Activated naive CD4-positive, alpha-beta T cell treated with anti-CD3 and anti-CD28 coated beads, Interleukin-2, amount 10 ng/mL, durations not matched to agents 7 days and 5 days (primary cell): ENCODE results near the gene BBX.

Source experiments
- CTCF ChIA-PET: fragments of 350-600 bp; sonication (Branson Sonifier 250); formaldehyde crosslinking; loops from one replicate; lab custom pipeline; 2021; ENCODE audit warnings: antibody characterized with exemption; lab: Charles Lee
- DNase-seq: peaks from one replicate; pipeline ENCODE4 v3.0.0-alpha.2; 2020
- H3K27ac Mint-ChIP-seq: one replicate; pipeline ENCODE4 v1.8.0; 2021; ENCODE audit warnings: mild to moderate bottlenecking, moderate library complexity, mixed read lengths
- H3K27me3 Mint-ChIP-seq: one replicate; pipeline ENCODE4 v1.8.0; 2021; ENCODE audit warnings: mild to moderate bottlenecking, mixed read lengths
- H3K36me3 Mint-ChIP-seq: one replicate; pipeline ENCODE4 v1.8.0; 2021; ENCODE audit warnings: mixed read lengths
- H3K4me1 Mint-ChIP-seq: one replicate; pipeline ENCODE4 v1.8.0; 2021; ENCODE audit warnings: mixed read lengths
- H3K4me3 Mint-ChIP-seq: one replicate; pipeline ENCODE4 v1.8.0; 2021; ENCODE audit warnings: mild to moderate bottlenecking, moderate library complexity, mixed read lengths
- H3K9me3 Mint-ChIP-seq: one replicate; pipeline ENCODE4 v1.8.0; 2021; ENCODE audit warnings: mixed read lengths

BBX gene

DNA sequence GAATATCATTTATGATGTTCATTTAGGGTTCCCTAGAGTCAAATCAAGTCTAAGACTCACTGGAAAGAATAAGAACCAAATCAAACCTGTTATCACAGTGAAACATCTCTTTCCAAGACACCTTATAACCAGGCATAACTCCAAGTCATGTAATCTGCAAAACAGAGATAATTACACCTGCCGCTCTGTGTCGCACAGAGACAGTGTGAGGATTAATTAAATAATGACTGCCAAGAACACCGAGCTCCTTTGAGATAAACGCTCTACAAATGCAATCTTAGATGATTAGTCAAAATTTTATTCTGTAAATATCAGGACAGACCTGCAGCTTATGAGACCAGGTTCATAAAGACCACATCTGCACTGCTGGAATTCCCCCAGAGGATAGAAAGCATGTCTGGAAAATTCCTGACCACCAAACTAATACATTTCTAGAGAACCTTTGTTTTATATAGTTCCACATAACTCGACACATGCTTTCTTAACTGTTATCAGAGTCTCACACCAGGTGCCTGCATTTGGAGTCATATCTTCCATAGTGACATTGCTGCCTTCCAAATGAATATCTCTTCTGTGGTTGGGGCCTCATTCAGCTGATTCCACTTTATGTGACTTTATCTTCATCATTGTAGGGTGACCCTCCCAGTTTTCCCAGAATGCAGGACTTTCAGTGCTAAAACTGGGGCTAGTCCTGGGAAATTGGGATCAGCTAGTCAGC, 315.3 kb downstream of the BBX start:
- no peak for DNase-seq
- CTCF ChIA-PET, result no interaction called here
- H3K4me3 Mint-ChIP-seq, result no peak overlapping the region
- no peak overlapping the region for H3K27ac Mint-ChIP-seq
- H3K9me3 Mint-ChIP-seq, result no peaks in the 10 kb centered on the region
- no peaks in the 10 kb centered on the region for H3K36me3 Mint-ChIP-seq
- no peaks in the 10 kb centered on the region for H3K4me1 Mint-ChIP-seq
- peaks cover 4% of the 10 kb centered on the region for H3K27me3 Mint-ChIP-seq

DNA sequence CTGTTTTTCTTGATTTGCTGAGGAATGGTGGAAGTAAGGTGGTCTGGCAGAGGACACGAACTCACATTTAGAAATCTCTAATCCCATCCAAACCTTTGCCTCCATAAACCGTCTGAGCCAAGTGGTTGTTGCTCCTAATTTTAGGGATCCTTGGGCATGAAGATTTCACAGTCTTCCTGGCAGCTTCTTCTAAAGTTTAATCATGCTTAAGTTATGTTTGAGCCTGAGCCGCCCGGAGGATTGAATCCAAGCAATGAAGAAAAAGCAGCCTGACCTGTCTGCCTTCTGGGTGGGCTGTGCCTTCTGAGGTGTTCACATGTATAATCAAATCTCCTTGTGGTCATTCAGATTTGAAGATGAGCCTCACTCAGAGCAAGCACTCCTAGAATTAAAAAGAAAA, 319.1 kb downstream of the BBX start:
- Mint-ChIP-seq H3K4me3 (no peak overlapping the region), H3K36me3 (no peaks in the 10 kb centered on the region), H3K9me3 (no peaks in the 10 kb centered on the region), H3K27me3 (peaks cover 4% of the 10 kb centered on the region), H3K27ac (no peak overlapping the region), H3K4me1 (no peaks in the 10 kb centered on the region)
- no peak for DNase-seq
- CTCF ChIA-PET, result no interaction called here

DNA sequence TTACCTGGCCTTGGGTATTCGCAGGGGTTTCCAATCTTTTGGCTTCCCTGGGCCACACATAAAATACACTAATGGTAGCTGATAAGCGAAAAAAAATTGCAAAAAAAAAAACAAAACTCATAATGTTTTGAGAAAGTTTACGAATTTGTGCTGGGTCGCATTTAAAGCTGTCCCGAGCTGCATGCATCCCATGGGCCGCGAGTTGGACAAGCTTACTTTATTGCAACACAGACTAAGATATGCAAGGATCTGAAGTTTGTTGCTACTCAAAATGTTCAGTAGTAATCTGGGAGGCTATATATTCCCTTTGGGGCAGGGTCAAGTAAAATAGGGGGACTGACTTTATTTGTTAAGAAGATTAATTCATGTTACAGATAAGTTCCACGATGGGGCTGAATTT, 320.2 kb downstream of the BBX start:
- Mint-ChIP-seq H3K4me1 (no peaks in the 10 kb centered on the region), H3K27me3 (peaks cover 4% of the 10 kb centered on the region), H3K9me3 (no peaks in the 10 kb centered on the region), H3K27ac (no peak overlapping the region), H3K36me3 (no peaks in the 10 kb centered on the region), H3K4me3 (no peak overlapping the region)
- DNase-seq, result no peak
- CTCF ChIA-PET, result interaction anchor here (0.7 kb wide), 1 partner anchor 10 kb away, joined by 3 read pairs; no protein-coding TSS in a partner anchor

DNA sequence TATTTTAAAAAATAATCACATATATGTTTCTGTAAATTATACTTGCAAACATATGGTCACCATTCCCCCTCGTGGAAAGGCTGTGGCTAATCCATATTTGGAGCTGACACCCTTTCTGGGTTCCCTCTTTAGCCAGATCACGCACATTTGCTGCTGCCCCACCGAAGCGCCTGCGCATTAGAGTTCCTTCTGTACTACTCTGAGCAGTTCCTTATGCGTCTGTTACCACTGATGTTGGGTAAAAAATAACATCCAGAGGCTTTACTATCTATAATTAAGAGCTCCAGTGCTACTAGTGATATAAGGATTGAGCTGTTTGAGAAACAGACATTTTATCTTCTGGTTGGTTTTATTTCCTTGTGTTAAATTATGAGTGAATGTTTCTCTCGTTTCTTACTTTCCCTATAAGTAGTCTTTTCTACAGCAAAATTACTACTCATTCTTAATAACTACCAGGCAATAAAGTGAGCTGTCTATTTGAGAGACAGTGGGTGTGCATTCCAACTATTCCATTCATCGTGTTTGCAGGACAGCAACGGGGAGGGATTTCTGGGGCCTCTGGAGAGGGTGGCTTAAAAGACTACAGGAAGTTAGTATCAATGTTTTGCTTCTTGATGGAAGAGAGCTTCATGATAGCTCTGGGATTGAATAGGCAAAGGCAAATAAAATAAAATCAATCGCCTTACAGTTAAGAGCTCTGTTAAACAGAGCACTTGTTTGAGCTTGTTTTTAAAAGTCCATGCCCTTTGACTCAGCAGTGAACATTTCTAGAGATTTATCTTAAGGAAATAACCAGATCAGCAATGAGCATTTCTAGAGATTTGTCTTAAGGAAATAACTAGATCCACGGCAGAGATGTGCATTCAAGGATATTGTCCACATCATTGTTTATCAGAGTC, 322.9 kb downstream of the BBX start:
- H3K4me1 Mint-ChIP-seq, result no peaks in the 10 kb centered on the region
- no peaks in the 10 kb centered on the region for H3K9me3 Mint-ChIP-seq
- no peak overlapping the region for H3K27ac Mint-ChIP-seq
- no peak for DNase-seq
- no peak overlapping the region for H3K4me3 Mint-ChIP-seq
- H3K27me3 Mint-ChIP-seq, result peaks cover 9% of the 10 kb centered on the region
- CTCF ChIA-PET, result interaction anchor here (0.7 to 2.5 kb wide), 16 partner anchors 9 to 609 kb away, joined by 3 to 11 read pairs (median 5); no protein-coding TSS in a partner anchor
- H3K36me3 Mint-ChIP-seq, result no peaks in the 10 kb centered on the region

DNA sequence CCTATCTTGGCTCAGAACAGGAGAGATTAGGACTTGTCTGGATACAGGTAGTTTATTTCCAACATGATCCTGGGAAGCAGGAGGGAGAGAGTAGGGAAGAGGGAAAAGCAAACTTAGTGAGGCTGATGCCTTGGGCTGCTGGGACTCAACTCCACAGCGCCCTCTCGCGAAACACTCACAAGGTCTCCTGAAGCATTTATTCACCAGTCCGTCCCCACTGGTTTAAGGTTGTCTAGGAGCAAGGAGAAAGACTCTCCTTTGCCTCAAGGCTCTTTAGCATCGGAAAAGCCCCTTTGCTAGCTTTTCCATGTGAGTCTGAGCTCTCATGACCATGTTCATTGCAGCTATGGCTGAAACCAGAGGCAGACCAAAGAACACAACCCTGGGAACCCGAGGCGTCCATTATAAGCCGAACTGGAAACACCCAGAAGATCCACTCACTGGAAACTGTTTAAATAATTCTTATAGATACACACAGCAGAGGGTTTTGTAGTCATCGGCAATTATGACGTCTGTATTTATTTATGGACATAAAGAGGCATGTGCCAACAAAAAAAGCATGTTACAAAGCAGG, 323.6 kb downstream of the BBX start:
- Mint-ChIP-seq H3K9me3 (no peaks in the 10 kb centered on the region), H3K4me1 (no peaks in the 10 kb centered on the region), H3K36me3 (no peaks in the 10 kb centered on the region), H3K4me3 (no peak overlapping the region), H3K27ac (no peak overlapping the region), H3K27me3 (peaks cover 9% of the 10 kb centered on the region)
- peak; percentile 54 for DNase-seq
- CTCF ChIA-PET, result interaction anchor here (0.7 to 2.5 kb wide), 13 partner anchors 8 to 610 kb away, joined by 3 to 11 read pairs (median 5); no protein-coding TSS in a partner anchor

DNA sequence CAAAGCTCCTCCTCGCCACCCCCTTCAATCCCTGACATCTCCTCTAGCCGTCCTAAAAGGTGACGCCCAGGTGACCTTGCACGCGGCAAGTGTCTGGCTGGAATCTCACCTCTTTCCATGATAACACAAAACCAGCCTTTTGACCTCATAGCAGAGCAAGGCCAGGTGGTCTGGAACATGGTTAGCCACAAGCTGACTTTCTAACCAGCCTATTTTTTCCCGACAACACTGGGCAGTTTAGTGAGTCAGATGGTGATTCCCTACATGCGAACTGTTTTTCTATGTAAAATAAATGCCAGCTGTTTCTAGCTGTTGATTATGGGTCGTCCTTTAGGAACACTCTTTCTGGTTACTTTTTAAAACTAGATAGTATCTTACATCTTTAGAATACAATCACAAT, 325.0 kb downstream of the BBX start:
- CTCF ChIA-PET, result interaction anchor here (0.6 to 2.5 kb wide), 3 partner anchors 12 to 158 kb away, joined by 3 to 11 read pairs (median 4); no protein-coding TSS in a partner anchor
- no peaks in the 10 kb centered on the region for H3K36me3 Mint-ChIP-seq
- no peaks in the 10 kb centered on the region for H3K4me1 Mint-ChIP-seq
- DNase-seq, result no peak
- peaks cover 5% of the 10 kb centered on the region for H3K27me3 Mint-ChIP-seq
- no peak overlapping the region for H3K27ac Mint-ChIP-seq
- no peaks in the 10 kb centered on the region for H3K9me3 Mint-ChIP-seq
- no peak overlapping the region for H3K4me3 Mint-ChIP-seq

DNA sequence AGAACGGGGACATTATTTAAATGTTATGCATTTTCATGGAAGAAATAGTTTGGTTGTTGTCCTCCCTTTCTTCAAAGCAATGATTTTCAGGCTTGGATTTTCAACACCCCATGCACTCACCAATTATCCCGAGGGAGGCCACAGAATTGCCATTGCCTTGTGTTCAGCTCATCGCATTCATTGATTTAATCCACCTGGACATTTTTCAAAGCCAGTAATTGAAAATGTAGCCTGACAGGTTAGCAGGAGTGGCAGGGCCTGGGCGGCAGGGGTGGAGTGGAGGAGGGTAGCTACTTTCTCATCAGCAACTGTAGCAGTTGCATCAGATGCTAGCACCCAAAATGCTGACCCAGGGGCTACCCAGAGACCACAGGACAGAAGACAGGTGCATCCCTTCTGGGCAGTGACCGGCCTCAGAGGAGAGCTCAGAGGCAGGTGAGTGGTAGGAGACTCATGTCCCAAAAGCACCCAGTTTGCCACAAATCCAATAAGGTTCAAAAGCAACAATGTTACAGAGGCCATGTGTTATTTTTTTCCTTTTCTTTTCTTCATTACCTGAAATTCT, 325.7 kb downstream of the BBX start:
- CTCF ChIA-PET, result interaction anchor here (0.8 kb wide), 1 partner anchor 13 kb away, joined by 3 read pairs; no protein-coding TSS in a partner anchor
- no peak overlapping the region for H3K27ac Mint-ChIP-seq
- H3K27me3 Mint-ChIP-seq, result peaks cover 5% of the 10 kb centered on the region
- no peaks in the 10 kb centered on the region for H3K36me3 Mint-ChIP-seq
- H3K9me3 Mint-ChIP-seq, result no peaks in the 10 kb centered on the region
- DNase-seq, result no peak
- no peaks in the 10 kb centered on the region for H3K4me1 Mint-ChIP-seq
- H3K4me3 Mint-ChIP-seq, result no peak overlapping the region

DNA sequence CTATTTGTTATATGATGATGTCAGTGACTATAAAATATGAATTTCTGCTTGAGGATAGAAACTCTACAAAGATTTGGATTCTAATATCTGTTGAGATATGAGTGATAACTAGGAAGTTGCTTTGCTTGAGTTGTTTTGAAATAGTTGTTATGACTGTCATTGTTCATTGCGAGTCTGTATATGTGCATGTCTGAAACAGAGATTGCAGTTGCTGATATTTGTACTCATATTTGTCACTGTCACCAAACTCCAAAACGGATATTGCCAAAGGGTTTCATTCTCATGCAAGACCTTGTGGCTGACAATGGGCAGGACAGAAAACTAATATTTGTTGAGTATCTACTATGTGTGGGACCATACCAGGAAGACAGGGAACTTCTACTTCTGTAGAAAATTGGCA, 327.9 kb downstream of the BBX start:
- CTCF ChIA-PET, result no interaction called here
- Mint-ChIP-seq H3K36me3 (no peaks in the 10 kb centered on the region), H3K4me1 (no peaks in the 10 kb centered on the region), H3K27me3 (peaks cover 5% of the 10 kb centered on the region), H3K9me3 (no peaks in the 10 kb centered on the region), H3K27ac (no peak overlapping the region), H3K4me3 (no peak overlapping the region)
- no peak for DNase-seq

DNA sequence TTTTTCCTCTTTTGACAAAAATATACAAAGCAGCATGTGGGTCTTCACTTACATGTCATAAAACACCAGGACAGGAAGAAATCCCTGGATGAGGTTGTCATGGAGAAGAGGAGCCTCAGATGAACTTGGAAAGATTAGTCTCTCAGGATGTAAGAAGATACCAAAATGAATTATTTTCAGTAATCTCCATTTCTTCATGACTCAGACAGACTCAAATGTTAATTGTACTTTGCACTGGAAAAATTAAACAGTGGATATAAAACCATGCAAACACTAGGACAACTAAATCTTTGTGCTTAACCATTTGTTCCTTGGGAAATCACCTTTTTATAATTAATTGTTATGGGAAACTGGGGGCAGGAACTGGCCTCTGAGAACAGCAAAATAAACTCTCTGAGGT, 331.1 kb downstream of the BBX start:
- Mint-ChIP-seq H3K27me3 (peaks cover 11% of the 10 kb centered on the region), H3K9me3 (no peaks in the 10 kb centered on the region), H3K4me3 (no peak overlapping the region), H3K4me1 (no peaks in the 10 kb centered on the region), H3K36me3 (no peaks in the 10 kb centered on the region), H3K27ac (no peak overlapping the region)
- CTCF ChIA-PET, result interaction anchor here (1.0 to 1.4 kb wide), 2 partner anchors 8 to 11 kb away, joined by 3 to 6 read pairs; no protein-coding TSS in a partner anchor
- no peak for DNase-seq

DNA sequence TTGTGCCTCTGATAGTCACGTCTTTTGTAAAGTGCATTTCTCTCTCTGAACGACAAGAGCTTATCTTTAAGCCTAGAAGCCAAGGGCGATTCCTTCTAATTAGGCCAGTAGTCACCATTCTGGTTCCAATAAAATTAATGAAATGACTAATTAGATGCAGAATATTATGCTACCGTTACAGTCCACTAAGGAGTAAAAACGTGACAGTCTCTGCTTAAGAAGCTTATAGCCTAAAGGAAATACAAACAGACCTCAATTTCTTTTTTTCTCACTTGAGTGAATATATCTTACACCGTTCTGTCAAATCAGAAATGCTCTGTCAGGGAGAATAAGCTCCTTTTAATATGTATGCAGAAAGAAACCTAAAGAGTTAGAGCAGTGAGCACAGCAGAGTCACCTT, 332.0 kb downstream of the BBX start:
- DNase-seq, result no peak
- H3K27ac Mint-ChIP-seq, result no peak overlapping the region
- H3K4me1 Mint-ChIP-seq, result no peaks in the 10 kb centered on the region
- no peaks in the 10 kb centered on the region for H3K9me3 Mint-ChIP-seq
- H3K27me3 Mint-ChIP-seq, result peaks cover 5% of the 10 kb centered on the region
- H3K36me3 Mint-ChIP-seq, result no peaks in the 10 kb centered on the region
- CTCF ChIA-PET, result interaction anchor here (0.6 to 1.4 kb wide), 3 partner anchors 9 to 641 kb away, joined by 3 to 6 read pairs (median 3); no protein-coding TSS in a partner anchor
- H3K4me3 Mint-ChIP-seq, result no peak overlapping the region

DNA sequence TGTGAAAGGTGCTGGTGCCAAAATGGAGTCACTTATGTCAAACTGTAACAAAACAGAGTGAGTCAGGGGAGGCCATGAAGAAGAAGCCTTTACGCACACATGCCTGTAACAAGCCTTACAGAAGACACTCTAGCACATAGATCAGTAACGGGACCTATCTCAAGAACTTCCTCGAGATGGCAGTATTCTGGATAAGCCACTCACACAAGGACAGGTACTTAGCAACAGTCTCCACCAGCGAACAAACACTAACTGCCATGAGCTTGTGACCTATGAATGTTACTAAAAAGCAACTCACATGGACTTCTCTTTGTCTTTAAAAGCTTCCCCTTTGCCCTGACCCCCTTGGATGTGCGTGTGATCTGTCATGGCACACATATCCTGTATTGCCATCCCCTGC, 332.9 kb downstream of the BBX start:
- Mint-ChIP-seq H3K9me3 (no peaks in the 10 kb centered on the region), H3K27ac (no peak overlapping the region), H3K4me1 (no peaks in the 10 kb centered on the region), H3K36me3 (no peaks in the 10 kb centered on the region), H3K4me3 (no peak overlapping the region), H3K27me3 (peaks cover 5% of the 10 kb centered on the region)
- CTCF ChIA-PET, result interaction anchor here (0.7 kb wide), 1 partner anchor 14 kb away, joined by 3 read pairs; no protein-coding TSS in a partner anchor
- no peak for DNase-seq

DNA sequence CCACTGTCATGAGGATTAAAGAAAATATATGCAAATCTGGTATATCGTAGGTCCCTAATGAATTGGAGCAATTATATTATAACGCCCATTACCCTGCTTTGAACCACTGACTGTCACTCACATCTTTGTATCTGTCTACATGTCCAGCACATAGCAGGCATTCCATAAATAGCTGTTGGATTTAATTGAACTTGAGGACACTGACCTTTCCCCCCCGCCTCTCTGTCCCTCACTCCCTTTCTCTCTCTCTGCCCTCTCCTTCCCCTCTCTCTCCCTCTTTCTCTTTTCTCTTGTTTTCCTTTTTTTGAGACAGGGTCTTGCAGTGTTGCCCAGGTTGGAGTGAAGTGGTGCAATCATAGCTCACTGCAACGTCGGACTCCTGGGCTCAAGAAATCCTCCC, 335.1 kb downstream of the BBX start:
- CTCF ChIA-PET, result no interaction called here
- Mint-ChIP-seq H3K9me3 (no peaks in the 10 kb centered on the region), H3K27ac (no peak overlapping the region), H3K4me3 (no peak overlapping the region), H3K36me3 (no peaks in the 10 kb centered on the region), H3K4me1 (no peaks in the 10 kb centered on the region), H3K27me3 (peaks cover 5% of the 10 kb centered on the region)
- no peak for DNase-seq

DNA sequence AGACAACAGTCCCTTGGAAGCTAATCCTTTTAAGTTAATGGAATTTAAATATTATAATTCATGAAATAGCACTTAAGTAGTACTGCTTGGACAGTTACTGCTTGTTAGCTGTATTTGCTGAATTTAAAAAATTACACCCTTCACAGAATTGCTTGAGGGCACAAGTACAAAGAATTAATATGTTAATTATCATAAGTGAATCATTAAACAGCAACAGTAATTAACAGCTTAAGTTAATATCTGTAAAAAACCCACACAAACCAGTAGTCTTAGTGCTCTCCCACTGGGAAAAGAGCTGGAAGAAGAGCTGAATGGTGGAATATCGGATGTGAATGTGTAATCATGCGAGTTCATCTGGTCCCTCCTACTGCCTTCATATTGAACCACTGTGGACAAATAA, 336.1 kb downstream of the BBX start:
- CTCF ChIA-PET, result interaction anchor here (1.0 kb wide), 1 partner anchor 31 kb away, joined by 3 read pairs; no protein-coding TSS in a partner anchor
- no peak for DNase-seq
- Mint-ChIP-seq H3K4me3 (no peak overlapping the region), H3K27ac (no peak overlapping the region), H3K9me3 (no peaks in the 10 kb centered on the region), H3K4me1 (no peaks in the 10 kb centered on the region), H3K27me3 (peaks cover 6% of the 10 kb centered on the region), H3K36me3 (no peaks in the 10 kb centered on the region)
